Smooth muscle cell (in vitro differentiated cells): ENCODE results near the gene POLR2L. TPM values are rescaled to one million over a fixed set of nuclear protein-coding genes. Genes with fewer than 3 reads are reported as not detected.

ENCODE experiments used
- DNase-seq: peaks from one replicate; lab custom pipeline; 2025; ENCODE audit not compliant: unreplicated experiment; lab: John Stamatoyannopoulos, UW
- H2AFZ ChIP-seq: fragments of 200-600 bp; sonication (generic); 2 replicates; pipeline ENCODE4 v1.6.0; 2016; ENCODE audit warnings: antibody characterized with exemption, low read depth, mild to moderate bottlenecking
- H3F3A ChIP-seq: fragments of 200-600 bp; sonication (generic); 2 replicates; pipeline ENCODE4 v1.6.0; 2017; ENCODE audit warnings: antibody characterized with exemption, low read depth
- H3K27ac ChIP-seq: fragments of 200-600 bp; sonication (generic); 2 replicates; pipeline ENCODE4 v1.5.1; 2016; ENCODE audit warnings: low read depth, mild to moderate bottlenecking
- H3K27me3 ChIP-seq: fragments of 200-600 bp; sonication (generic); 2 replicates; pipeline ENCODE4 v1.6.1; 2016; ENCODE audit warnings: low read depth, mild to moderate bottlenecking
- H3K36me3 ChIP-seq: fragments of 200-600 bp; sonication (generic); 2 replicates; pipeline ENCODE4 v1.5.1; 2016; ENCODE audit warnings: low read depth
- H3K4me1 ChIP-seq: fragments of 200-600 bp; sonication (generic); 2 replicates; pipeline ENCODE4 v1.5.1; 2016; ENCODE audit warnings: low read depth
- H3K4me2 ChIP-seq: fragments of 200-600 bp; sonication (generic); 2 replicates; pipeline ENCODE4 v1.6.0; 2016; ENCODE audit warnings: mild to moderate bottlenecking
- H3K4me3 ChIP-seq: fragments of 200-600 bp; sonication (generic); 2 replicates; pipeline ENCODE4 v1.5.1; 2016; ENCODE audit warnings: mild to moderate bottlenecking
- H3K79me2 ChIP-seq: fragments of 200-600 bp; sonication (generic); 2 replicates; pipeline ENCODE4 v1.6.0; 2016; ENCODE audit warnings: low read depth, mild to moderate bottlenecking
- H3K9ac ChIP-seq: fragments of 200-600 bp; sonication (generic); 2 replicates; pipeline ENCODE4 v1.6.0; 2016; ENCODE audit warnings: low read depth
- H3K9me3 ChIP-seq: fragments of 200-600 bp; sonication (generic); replicated peaks from 2 replicates; pipeline ENCODE4 v1.5.1; 2016; ENCODE audit warnings: low read depth
- H4K20me1 ChIP-seq: fragments of 200-600 bp; sonication (generic); 2 replicates; pipeline ENCODE4 v1.6.0; 2016; ENCODE audit warnings: low read depth
- CTCF ChIP-seq: fragments of 200-600 bp; sonication (generic); IDR thresholded peaks from 2 replicates; pipeline ENCODE4 v1.5.1; 2017; ENCODE audit warnings: borderline replicate concordance, mild to moderate bottlenecking, antibody characterized with exemption; ENCODE audit not compliant: insufficient read depth, poor library complexity, severe bottlenecking
- WGBS: methylation state at CpG from one replicate; pipeline ENCODE4 v1.1.7; 2016; ENCODE audit warnings: low lambda C conversion rate; 5-methylcytosine and 5-hydroxymethylcytosine counted together
- polyA plus RNA-seq: library from polyadenylated mRNA; unstranded; fragments of >200 nt; fragmentation: Nextera tagmentation; extraction: Ambion mirVana; gene quantifications from 2 replicates; pipeline ENCODE4 v1.2.1, GENCODE V29; 2016
- total RNA-seq: library from RNA; depleted of rRNA; stranded (reverse); fragments of >200 nt; gene quantifications from 2 replicates; pipeline ENCODE4 v1.2.3, GENCODE V29; 2014

POLR2L gene
- total and polyA plus RNA-seq, 2 experiments from 2014 or later, result 51.4 to 380 TPM

- no peak for DNase-seq
- TF ChIP-seq CTCF, result no peak
- Histone ChIP-seq H3K27ac (no peak overlapping the region), H3K4me2 (no peak overlapping the region), H3K36me3 (no peaks in the 10 kb centered on the region), H2AFZ (no peak overlapping the region), H3K9me3 (no peaks in the 10 kb centered on the region), H3F3A (peaks cover 11% of the 10 kb centered on the region), H3K9ac (no peak overlapping the region), H3K79me2 (peaks cover 19% of the 10 kb centered on the region), H3K4me3 (no peak overlapping the region), H4K20me1 (peaks cover 35% of the 10 kb centered on the region), H3K4me1 (peaks cover 10% of the 10 kb centered on the region), H3K27me3 (no peaks in the 10 kb centered on the region)
- WGBS, result 85% methylated on average over 11 of the region's 11 CpGs
Observed at GRCh38 chr11:816433-816779, 25.9 kb downstream of the POLR2L start.

- WGBS, result 96% methylated on average over 11 of the region's 11 CpGs
- TF ChIP-seq CTCF, result no peak
- peaks cover 11% of the 10 kb centered on the region for H3F3A ChIP-seq
- H3K27ac ChIP-seq, result no peak overlapping the region
- peaks cover 15% of the 10 kb centered on the region for H3K4me1 ChIP-seq
- H2AFZ ChIP-seq, result no peak overlapping the region
- no peak overlapping the region for H3K9ac ChIP-seq
- no peak overlapping the region for H3K4me3 ChIP-seq
- peaks cover 35% of the 10 kb centered on the region for H4K20me1 ChIP-seq
- H3K36me3 ChIP-seq, result no peaks in the 10 kb centered on the region
- H3K4me2 ChIP-seq, result no peak overlapping the region
- peaks cover 22% of the 10 kb centered on the region for H3K79me2 ChIP-seq
- no peak for DNase-seq
- no peaks in the 10 kb centered on the region for H3K9me3 ChIP-seq
- no peaks in the 10 kb centered on the region for H3K27me3 ChIP-seq
Observed at GRCh38 chr11:815675-816432, 26.5 kb downstream of the POLR2L start.

GRCh38 chr11:813456-814096 is 28.8 kb downstream of the POLR2L start:
- Histone ChIP-seq H3K9ac (no peak overlapping the region), H3K4me1 (peaks cover 11% of the 10 kb centered on the region), H3K27ac (no peak overlapping the region), H4K20me1 (peaks cover 35% of the 10 kb centered on the region), H3K79me2 (peaks cover 26% of the 10 kb centered on the region), H3F3A (peaks cover 11% of the 10 kb centered on the region), H3K4me3 (no peak overlapping the region), H3K36me3 (no peaks in the 10 kb centered on the region), H3K4me2 (no peak overlapping the region), H3K9me3 (no peaks in the 10 kb centered on the region), H3K27me3 (no peaks in the 10 kb centered on the region), H2AFZ (no peak overlapping the region)
- 95% methylated on average over 9 of the region's 9 CpGs for WGBS
- DNase-seq, result no peak
- TF ChIP-seq CTCF, result no peak
